ENCODE results near the gene DMD. TPM values are rescaled to one million over a fixed set of nuclear protein-coding genes. Genes with fewer than 3 reads are reported as not detected.

DMD gene
- total and polyA plus RNA-seq, 2 of the 13 experiments (the other 11 are each of a cell fraction or from before 2014, with no cell fraction given) = 17.6 to 25.9 TPM

DNA sequence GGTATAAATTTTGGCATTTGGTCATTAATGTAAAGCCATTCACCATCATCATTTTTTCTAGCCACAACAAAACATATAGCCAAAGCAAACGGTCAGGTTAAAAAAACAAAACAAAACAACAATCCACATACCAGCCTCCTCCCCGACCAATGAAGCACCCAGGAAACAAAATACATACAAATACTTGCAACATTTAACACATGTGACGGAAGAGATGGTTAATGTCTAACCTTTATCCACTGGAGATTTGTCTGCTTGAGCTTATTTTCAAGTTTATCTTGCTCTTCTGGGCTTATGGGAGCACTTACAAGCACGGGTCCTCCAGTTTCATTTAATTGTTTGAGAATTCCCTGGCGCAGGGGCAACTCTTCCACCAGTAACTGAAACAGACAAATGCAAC is 1282.0 kb downstream of the DMD start:
- Histone ChIP-seq H3K36me3 (replicated peaks in 1 of 2; ENCODE audit: control insufficient read depth in 1 of 2, insufficient read depth in 2 of 2, low read length in 2 of 2) (no peaks in the 10 kb centered on the region), H4K20me1 (ENCODE audit: insufficient read depth, low read length) (no peaks in the 10 kb centered on the region), H3K27me3 (ENCODE audit: control insufficient read depth in 1 of 2, insufficient read depth in 2 of 2, low read length in 2 of 2) (no peaks in the 10 kb centered on the region), H3K4me2 (ENCODE audit: low read depth, low read length) (no peak overlapping the region), H2AFZ (ENCODE audit: low read length) (no peak overlapping the region), H3K9ac (ENCODE audit: insufficient read depth, low read depth, low read length) (no peak overlapping the region), H3K27ac (ENCODE audit: extremely low read length, insufficient read depth, low read length) (no peak overlapping the region), H3K79me2 (ENCODE audit: insufficient read depth, low read length) (no peaks in the 10 kb centered on the region), H3K4me1 (ENCODE audit: insufficient read depth, low read length) (no peaks in the 10 kb centered on the region), H3K9me3 (ENCODE audit: low read length) (no peaks in the 10 kb centered on the region), H3K4me3 (replicated peaks in 1 of 3; ENCODE audit: insufficient read depth in 1 of 3, low read depth in 2 of 3, low read length in 3 of 3) (no peak overlapping the region)
- ATAC-seq (no peak), FAIRE-seq (no peak), DNase-seq (ENCODE audit: low spot score) (no peak)
- intact Hi-C loops (cut with micrococcal nuclease; ENCODE audit: unreplicated experiment) = no loop called here
- BruUV-seq (replicated peaks) = no TSS peak
- in situ Hi-C loops (cut with HindIII; ENCODE audit: extremely low pct_ligation_motif_present, low pct_unique_long_range_greater_than_20kb) = no loop called here
- TF ChIP-seq ZNF737 (CRISPR knock-in tag; IDR thresholded peaks at IDR 0.05; ENCODE audit: borderline replicate concordance) = no peak
- no peak for TF ChIP-seq ZNF263 (CRISPR knock-in tag; IDR thresholded peaks at IDR 0.05)
- no peak for TF ChIP-seq EED (CRISPR knock-in tag; IDR thresholded peaks at IDR 0.05)
- CTCF ChIA-PET (ENCODE audit: low intra/inter-chr PET ratio, low total read pairs) = no interaction called here
- WGBS (ENCODE audit: low lambda C conversion rate) = 14% methylated on average over 5 of the region's 5 CpGs
- POLR2A ChIA-PET = no interaction called here

DNA sequence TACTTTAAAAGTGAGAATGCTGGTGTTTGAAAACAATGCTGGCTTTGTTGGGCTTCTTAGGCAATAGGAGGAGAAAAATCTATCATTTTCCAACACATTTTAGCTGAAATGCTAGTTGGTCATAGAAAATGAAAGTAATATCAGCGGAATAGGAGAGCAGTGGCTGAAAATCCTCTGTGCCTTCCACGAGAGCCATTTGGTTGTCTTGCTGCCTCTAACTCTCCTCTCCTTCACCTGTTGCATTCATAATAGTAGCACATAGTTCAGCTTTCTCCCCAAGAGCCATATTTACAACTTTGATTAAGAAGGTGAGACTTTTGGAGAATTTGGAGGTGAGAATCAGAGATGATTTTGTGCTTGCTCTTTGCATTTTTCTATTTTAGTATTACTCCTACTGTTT is 1290.1 kb downstream of the DMD start:
- Histone ChIP-seq H2AFZ (ENCODE audit: low read length) (no peak overlapping the region), H3K9me3 (ENCODE audit: low read length) (no peaks in the 10 kb centered on the region), H3K36me3 (replicated peaks in 1 of 2; ENCODE audit: control insufficient read depth in 1 of 2, insufficient read depth in 2 of 2, low read length in 2 of 2) (no peaks in the 10 kb centered on the region), H4K20me1 (ENCODE audit: insufficient read depth, low read length) (no peaks in the 10 kb centered on the region), H3K27me3 (ENCODE audit: control insufficient read depth in 1 of 2, insufficient read depth in 2 of 2, low read length in 2 of 2) (no peaks in the 10 kb centered on the region), H3K4me2 (ENCODE audit: low read depth, low read length) (no peak overlapping the region; the same call in 1 of the 2 replicates), H3K4me1 (ENCODE audit: insufficient read depth, low read length) (no peaks in the 10 kb centered on the region), H3K27ac (ENCODE audit: extremely low read length, insufficient read depth, low read length) (no peak overlapping the region), H3K9ac (ENCODE audit: insufficient read depth, low read depth, low read length) (no peak overlapping the region), H3K4me3 (replicated peaks in 1 of 3; ENCODE audit: insufficient read depth in 1 of 3, low read depth in 2 of 3, low read length in 3 of 3) (no peak overlapping the region), H3K79me2 (ENCODE audit: insufficient read depth, low read length) (no peaks in the 10 kb centered on the region)
- FAIRE-seq (no peak), DNase-seq (ENCODE audit: low spot score) (no peak), ATAC-seq (no peak)
- CTCF ChIA-PET (ENCODE audit: low intra/inter-chr PET ratio, low total read pairs) = no interaction called here
- intact Hi-C loops (cut with micrococcal nuclease; ENCODE audit: unreplicated experiment) = no loop called here
- in situ Hi-C loops (cut with HindIII; ENCODE audit: extremely low pct_ligation_motif_present, low pct_unique_long_range_greater_than_20kb) = no loop called here
- POLR2A ChIA-PET = no interaction called here
- no TSS peak for BruUV-seq (replicated peaks)
- WGBS (ENCODE audit: low lambda C conversion rate) = 0% methylated on average over 1 of the region's 2 CpGs
- TF ChIP-seq MYNN (CRISPR knock-in tag; IDR thresholded peaks at IDR 0.05; ENCODE audit: low read depth) = no peak
- no peak for TF ChIP-seq SYNCRIP (IDR thresholded peaks at IDR 0.05; ENCODE audit: insufficient read depth, low read depth, low read length)
- TF ChIP-seq, protein P1, sequence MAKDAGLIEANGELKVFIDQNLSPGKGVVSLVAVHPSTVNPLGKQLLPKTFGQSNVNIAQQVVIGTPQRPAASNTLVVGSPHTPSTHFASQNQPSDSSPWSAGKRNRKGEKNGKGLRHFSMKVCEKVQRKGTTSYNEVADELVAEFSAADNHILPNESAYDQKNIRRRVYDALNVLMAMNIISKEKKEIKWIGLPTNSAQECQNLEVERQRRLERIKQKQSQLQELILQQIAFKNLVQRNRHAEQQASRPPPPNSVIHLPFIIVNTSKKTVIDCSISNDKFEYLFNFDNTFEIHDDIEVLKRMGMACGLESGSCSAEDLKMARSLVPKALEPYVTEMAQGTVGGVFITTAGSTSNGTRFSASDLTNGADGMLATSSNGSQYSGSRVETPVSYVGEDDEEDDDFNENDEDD (CRISPR knock-in tag; IDR thresholded peaks at IDR 0.05; ENCODE audit: borderline replicate concordance) = no peak
- TF ChIP-seq SPEN (CRISPR knock-in tag; IDR thresholded peaks at IDR 0.05; ENCODE audit: low read depth) = no peak
- no peak for TF ChIP-seq SRF (IDR thresholded peaks at IDR 0.05; ENCODE audit: low read depth, low read length)
- no peak for TF ChIP-seq ATF7 (IDR thresholded peaks at IDR 0.05)
- no peak for TF ChIP-seq ATF7 (CRISPR knock-in tag; IDR thresholded peaks at IDR 0.05)
- no peak for TF ChIP-seq TOE1 (CRISPR knock-in tag; IDR thresholded peaks at IDR 0.05)
- TF ChIP-seq, protein P2, sequence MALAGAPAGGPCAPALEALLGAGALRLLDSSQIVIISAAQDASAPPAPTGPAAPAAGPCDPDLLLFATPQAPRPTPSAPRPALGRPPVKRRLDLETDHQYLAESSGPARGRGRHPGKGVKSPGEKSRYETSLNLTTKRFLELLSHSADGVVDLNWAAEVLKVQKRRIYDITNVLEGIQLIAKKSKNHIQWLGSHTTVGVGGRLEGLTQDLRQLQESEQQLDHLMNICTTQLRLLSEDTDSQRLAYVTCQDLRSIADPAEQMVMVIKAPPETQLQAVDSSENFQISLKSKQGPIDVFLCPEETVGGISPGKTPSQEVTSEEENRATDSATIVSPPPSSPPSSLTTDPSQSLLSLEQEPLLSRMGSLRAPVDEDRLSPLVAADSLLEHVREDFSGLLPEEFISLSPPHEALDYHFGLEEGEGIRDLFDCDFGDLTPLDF (CRISPR knock-in tag; IDR thresholded peaks at IDR 0.05) = no peak
- TF ChIP-seq CHCHD3 (CRISPR knock-in tag; IDR thresholded peaks at IDR 0.05) = no peak

All from HepG2 (cell line).